Daoy (cell line): ENCODE data around the gene VDAC1. TPM values are rescaled to one million over a fixed set of nuclear protein-coding genes. Genes with fewer than 3 reads are reported as not detected.
"Not testable (repeated sequence)": the region's sequence is repeated elsewhere in the genome, so short reads cannot be mapped to it uniquely, and the experiment has no call there.

Experiments used
- DNase-seq: peaks from one replicate; pipeline ENCODE4 v3.0.0-alpha.2; 2015; ENCODE audit warnings: low read depth
- total RNA-seq: library from RNA; depleted of rRNA; stranded (reverse); fragments of >200 nt; shearing (Covaris generic); gene quantifications from 2 replicates; pipeline ENCODE4 v1.2.3, GENCODE V29; 2014

The VDAC1 gene
- total RNA-seq, 1 experiment from 2014 or later = 499 TPM

DNA sequence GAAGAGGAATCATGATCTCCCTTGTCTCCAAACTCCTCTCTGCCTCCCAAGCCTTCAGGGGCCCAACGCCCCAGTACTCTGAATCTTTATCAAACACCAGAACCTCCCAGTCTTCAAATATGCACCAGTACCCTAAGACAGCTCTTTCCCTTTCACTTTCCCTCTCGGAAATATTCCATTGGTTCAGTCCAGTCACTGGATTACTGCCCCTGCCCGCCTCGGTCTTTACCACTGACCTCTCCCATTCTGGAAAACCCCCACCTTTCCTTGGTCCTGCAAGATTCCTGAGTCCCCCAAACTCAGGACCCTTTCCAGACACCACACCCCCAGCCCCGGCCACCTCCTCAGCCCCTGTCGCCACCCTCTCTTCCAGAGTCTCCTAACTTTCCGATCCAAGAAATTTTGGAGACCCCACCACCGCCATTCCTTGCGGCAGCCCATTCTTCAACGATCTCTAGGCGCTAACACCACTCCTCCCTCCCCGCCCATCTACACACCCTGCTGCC, 37.0 kb downstream of the VDAC1 start:
- peak; percentile 49 for DNase-seq

DNA sequence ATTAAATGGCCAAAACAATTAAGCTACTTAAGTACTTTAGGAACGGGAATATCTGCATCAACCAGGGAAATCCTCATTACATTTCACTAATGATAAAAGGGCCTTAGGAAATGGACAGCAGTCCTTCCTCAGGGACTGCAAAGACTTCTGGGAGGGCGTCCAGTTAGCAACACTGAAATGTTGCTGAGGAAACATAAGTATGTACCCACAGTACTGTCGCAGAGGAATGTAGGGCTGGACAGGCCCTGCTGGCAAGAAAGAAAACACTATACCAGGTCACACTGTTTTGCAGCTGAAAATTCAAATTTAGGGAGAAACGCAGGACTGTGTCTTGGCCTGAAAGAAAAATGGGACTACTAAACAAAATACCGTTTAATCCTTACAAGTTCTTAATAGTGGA, 37.7 kb downstream of the VDAC1 start:
- no peak for DNase-seq

DNA sequence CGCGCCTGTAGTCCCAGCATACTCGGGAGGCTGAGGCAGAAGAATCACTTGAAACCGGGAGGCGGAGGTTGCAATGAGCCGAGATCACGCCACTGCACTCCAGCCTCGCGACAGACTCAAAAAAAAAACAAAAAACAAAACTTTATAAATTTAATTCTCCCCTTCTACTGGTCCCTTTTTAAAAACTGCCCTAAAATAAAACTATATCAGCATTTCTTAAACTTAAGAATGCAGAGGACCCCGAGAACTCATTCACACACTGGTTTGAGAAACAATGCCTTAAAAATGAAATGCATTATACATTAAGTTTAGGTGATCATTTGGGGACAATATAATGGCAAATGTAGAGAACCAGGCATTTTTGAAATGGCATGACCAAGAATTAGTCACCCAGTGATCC, 38.7 kb downstream of the VDAC1 start:
- no peak for DNase-seq

DNA sequence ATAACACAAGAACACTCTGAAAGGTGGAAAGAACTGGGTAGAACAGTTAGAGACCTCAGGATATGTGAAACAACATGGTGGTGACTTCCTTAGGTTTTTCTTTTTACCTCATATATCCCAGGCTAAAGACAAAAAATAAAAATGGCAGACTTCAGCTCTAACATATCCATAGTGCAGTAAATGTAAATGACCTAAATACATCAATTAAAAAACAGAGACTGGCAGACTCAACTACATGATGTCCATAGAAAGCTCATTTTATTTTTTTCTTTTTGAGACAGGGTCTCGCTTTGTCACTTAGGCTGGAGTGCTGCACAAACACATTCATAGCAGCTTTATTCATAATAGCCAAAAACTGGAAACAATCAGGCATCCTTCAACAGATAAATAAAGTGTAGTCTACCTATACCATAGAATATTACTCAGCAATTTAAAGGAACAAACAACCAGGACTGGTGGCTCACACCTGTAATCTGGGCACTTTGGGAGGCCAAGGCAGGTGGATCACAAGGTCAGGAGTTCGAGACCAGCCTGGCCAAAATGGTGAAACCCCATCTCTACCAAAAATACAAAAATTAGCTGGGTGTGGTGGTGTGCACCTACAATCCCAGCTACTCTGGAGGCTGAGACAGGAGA, 41.2 kb downstream of the VDAC1 start:
- DNase-seq = no peak

- DNase-seq = no peak
Measured at GRCh38 chr5:133962801-133963476, 41.8 kb downstream of the VDAC1 start.

DNA sequence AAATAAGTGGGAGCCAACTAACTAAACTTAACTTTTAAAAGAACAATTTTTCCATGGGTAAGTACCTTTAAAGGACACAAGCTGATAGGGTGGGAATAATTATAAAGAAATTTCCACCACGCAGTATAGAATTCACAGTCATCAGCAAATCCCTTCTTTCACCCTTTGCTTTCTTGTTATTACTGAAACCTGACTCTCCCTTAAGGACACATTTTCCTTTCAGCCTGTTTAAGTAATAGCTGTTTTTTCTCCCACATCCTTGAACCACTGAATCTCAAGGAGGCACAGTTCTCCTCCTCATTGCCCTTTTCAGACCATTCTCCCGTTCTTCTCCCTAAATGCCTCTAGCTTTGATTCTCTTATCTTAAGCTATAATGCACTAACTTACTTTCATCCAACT, 42.6 kb downstream of the VDAC1 start:
- no peak for DNase-seq

DNA sequence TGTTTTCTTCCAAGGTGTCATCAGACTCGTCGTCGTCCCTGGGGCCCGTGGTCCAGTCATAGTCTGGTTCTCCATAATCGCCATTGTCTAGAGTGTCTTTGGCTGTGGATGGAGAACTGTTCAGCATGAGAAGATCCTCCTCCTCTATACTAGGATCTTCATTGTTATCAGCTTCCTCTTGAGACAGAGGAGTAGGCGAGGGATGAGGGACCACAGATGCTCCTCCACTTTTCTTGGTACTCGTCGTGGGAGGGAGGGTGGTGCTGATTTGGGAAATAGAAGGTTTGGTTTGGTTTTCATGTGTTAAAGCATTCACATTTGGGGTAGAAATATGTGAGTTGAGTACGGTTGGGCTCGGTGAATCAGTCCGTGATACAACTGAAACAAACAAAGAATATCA, 45.1 kb downstream of the VDAC1 start:
- DNase-seq = no peak

DNA sequence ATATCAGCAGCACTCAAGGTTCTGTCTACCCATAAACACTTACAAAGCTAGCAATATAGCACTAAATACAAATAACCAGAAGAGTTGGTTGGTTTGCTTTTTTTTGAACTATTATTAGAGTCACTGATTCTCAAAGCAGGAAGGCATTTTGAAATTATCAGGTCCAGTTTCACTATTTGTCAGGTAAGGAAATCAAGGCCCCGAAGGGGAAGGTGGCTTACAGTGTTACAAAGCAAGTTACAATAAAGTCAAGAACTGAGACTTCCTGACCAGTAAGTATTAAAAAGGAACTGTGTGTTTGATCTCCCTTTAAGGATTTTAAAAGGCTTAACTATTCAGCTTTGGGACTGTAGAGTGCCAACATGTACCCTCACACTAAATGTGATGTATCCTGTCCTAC, 47.2 kb downstream of the VDAC1 start:
- no peak for DNase-seq

- DNase-seq = no peak
Measured at GRCh38 chr5:133957080-133957479, 47.7 kb downstream of the VDAC1 start.

DNA sequence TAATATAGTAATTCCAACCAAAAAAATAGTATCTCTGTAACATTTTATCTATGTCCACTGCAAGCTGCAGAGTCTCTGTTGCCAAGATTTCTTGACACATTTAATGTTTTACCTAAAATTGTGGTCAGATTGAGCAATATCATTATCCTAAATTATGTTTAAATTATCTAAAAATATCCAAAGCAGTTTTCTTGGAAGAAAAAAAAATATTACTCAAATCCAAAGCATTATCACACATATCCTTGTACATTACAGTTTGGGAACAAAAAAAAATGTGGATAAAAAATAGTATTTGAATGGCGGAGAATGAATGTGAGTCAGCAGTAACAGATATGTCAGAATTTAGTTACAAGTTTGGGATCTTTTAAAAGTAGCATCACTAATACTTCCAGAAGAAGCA, 48.6 kb downstream of the VDAC1 start:
- DNase-seq = not testable (repeated sequence)

DNA sequence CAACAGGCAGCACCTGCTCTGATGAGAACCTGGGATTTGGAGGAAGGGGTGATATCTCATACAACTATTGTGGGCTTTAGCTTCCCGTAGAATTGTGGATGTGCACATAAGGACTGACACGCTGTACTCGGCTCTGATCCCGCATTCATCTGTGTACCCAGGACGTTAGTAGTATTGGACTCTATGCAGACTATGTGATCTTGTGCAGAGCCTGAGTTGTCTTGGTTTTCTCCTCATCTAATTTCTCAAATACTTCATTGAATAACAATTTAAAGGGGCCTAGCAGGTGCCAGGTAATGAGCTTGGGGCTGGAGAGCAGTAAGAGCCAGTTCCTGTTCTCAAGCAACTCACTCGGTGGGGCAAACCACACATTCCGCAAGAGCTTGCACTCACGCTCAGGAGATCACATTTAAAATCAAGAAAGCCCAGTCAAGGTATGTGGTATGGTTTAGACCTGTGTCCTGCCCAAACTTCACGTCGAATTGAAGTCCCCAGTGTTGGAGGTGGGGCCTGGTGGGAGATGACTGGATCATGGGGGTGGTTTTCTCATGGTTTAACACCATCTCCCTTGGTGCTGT, 51.1 kb downstream of the VDAC1 start:
- no peak for DNase-seq

DNA sequence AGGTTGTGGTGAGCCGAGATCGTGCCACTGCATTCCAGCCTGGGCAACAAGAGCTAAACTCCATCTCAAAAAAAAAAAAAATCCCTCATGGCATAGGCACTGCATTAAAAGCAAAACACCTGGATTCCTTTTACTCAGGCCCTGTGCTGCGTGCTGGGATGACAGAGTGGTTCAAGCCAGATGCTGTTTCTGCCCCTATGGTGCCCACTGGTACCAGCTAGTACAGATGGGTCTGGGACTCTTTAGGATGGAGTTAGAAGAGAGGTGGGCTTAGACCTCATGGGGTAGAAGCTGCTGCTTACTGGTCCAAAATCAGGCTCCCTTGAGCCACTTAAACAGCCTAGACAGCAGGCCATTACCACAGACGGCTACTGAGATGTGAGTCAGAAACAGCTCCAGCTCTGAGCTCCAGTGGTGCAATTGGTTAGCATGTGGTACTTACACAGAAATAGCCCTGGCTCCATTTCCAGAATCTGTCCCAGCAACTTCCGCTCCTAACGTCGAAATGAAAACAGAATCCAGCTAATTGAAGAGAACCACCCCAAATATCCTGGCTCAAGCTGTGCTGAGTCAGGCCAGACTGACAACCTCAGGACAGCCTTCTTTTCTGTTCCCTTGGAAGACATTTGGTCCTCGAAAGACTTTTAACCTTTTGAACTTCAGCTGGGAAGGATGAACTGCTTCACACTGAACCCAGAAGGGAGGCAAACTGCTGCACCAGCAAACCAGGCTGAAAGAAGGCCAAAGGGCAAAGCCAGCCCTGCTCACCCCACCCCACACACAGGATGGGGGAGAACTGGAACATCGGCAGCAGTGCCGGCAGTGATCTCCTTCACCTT, 51.8 kb downstream of the VDAC1 start:
- DNase-seq = peak; percentile 81

DNA sequence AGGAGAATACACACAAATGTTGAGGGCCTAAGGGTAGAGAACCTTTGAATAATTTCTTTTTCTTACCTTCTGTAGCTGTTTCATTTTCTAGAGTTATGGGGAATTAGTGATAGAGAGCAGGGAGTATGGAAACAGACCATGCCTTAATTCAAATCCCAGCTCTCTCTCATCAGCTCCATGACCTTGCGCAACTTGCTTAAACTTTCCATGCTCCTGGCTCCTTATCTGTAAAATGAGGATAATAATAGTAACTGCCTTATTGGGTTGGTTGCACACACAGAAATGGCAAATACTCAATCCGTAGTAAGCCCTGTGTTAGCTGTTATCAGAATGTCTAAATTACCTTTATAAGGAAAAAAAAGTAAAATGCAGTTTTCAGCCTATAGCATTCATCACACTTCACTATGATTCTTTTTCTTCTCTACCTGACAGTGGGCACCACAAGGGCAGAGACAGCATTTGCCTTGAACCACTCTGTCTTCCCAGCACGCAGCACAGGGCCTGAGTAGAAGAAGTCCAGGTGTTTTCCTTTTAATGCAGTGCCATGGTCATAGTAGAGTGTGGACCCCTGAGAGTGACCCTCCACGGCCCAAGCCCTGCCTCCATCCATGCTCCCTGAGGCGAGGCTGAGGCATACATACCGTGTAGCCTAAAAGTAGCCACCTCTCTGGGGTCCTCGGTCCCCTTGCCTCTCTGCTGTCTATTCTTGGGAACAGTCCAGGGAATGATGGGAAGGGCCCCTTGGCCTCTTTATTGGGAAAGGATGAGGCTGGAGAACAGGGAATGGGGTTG, 53.8 kb downstream of the VDAC1 start:
- no peak for DNase-seq

- DNase-seq = no peak
Measured at GRCh38 chr5:133948721-133949120, 56.1 kb downstream of the VDAC1 start.

GRCh38 chr5:133947431-133947841, 57.3 kb downstream of the VDAC1 start:
- no peak for DNase-seq

DNA sequence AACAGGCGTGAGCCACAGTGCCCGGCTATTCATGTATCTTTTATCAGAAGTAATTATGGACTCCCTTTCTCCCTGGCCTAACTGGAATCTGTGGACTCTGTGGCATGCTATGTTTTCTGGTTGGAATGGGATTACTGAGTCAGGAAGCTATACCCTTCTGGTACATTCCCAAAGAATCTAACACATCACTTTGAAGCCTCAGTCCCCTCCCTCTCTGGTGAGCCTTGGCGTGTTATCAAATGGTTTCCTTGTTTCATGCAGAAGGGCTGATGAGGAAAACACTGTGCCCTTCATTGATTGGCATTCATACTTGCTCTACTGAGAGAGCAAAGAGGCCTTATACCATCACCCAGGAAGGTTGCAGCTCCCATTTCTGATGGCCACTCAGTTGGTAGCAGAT, 59.2 kb downstream of the VDAC1 start:
- DNase-seq = no peak

DNA sequence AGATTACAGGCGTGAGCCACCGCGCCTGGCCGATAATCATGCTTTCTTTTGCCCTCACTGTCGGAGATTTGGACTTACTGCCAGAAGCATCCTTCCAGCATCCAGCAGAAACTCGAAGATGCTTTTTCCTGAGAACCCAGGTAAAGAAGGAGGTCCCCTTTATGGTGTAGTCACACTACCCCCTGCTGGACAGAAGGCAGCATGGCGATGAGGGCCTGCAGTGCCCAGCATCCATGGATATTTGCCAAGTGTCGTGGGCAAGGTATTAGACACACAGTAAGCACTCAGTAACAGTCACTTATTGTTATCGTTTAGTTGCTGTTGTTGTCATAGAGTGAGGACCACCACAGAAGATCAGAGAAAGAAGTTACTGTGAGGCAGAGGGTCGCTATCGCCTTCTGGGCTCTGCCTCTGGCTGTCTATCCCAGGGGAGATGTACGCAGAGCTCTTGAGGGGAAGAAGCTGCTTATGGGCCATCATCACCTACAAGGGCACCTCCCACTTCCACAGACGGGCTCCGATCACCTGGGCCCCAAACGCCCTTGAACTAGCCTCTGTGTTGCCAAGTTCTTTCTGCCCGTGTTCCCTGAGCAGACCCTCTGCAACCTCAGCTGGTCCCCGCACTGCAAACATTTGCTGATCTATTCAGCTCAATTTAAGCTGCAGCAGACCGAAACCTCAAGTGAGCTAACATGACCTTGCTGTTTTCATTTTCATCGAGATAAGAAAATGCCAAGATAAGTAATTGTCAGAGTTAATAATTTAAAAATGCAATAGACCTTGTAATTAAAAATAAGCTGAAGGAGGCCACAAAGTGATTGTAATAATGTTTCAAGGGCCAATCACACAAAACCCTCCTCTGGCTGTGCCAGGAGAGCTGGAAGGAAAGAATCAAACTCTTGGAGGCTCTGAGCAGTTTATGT, 60.3 kb downstream of the VDAC1 start:
- peak; percentile 75 for DNase-seq

DNA sequence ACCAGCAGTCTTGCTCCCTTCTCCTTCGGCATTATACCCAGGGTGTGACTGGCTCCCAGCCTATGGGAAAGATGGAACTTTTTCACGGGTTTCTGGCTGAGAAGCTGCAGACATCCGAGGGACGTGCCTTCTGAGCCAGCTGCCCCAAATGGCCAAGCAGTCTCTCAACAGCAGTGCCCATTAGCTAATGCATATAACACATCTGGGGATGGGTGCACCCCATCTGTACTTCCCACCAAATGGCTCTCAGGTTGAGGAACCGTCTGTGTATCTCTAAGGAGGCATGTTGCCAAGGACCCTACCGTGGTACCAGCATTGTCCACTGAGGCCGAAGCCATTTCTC, 61.3 kb downstream of the VDAC1 start:
- DNase-seq = no peak

GRCh38 chr5:133942614-133943474, 61.9 kb downstream of the VDAC1 start:
- DNase-seq = no peak
